WI38 (cell line): ENCODE data around the gene DEAF1.

Experiments
- H3K4me3 ChIP-seq: 2 replicates; pipeline ENCODE4 v1.5.1; 2011; ENCODE audit warnings: low read depth, mild to moderate bottlenecking, control low read depth, low read length
- TF ChIP-seq, protein P1 (sequence below): IDR thresholded peaks from 2 replicates; pipeline ENCODE4 v1.5.1; 2012; ENCODE audit warnings: low read depth, mild to moderate bottlenecking, control low read depth, low read length

Gene DEAF1

DNA sequence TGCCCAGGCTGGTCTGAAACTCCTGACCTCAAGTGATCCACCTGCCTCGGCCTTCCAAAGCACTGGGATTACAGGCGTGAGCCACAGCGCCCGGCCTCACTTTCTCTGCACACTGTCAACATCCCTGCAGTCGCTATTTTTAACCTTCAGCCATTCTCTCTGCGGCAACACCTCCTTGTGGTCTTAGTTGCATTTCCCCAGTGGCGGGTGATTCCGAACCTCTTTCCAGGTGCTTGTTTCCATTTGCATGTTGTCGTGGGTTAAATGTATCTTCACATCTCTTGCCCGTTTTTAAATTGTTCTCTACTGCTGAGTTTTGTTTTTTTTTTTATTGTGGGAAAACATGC lies 65.8 kb downstream of the DEAF1 start:
- TF ChIP-seq, protein P1, sequence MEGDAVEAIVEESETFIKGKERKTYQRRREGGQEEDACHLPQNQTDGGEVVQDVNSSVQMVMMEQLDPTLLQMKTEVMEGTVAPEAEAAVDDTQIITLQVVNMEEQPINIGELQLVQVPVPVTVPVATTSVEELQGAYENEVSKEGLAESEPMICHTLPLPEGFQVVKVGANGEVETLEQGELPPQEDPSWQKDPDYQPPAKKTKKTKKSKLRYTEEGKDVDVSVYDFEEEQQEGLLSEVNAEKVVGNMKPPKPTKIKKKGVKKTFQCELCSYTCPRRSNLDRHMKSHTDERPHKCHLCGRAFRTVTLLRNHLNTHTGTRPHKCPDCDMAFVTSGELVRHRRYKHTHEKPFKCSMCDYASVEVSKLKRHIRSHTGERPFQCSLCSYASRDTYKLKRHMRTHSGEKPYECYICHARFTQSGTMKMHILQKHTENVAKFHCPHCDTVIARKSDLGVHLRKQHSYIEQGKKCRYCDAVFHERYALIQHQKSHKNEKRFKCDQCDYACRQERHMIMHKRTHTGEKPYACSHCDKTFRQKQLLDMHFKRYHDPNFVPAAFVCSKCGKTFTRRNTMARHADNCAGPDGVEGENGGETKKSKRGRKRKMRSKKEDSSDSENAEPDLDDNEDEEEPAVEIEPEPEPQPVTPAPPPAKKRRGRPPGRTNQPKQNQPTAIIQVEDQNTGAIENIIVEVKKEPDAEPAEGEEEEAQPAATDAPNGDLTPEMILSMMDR: no peak
- no peak overlapping the region for H3K4me3 ChIP-seq

DNA sequence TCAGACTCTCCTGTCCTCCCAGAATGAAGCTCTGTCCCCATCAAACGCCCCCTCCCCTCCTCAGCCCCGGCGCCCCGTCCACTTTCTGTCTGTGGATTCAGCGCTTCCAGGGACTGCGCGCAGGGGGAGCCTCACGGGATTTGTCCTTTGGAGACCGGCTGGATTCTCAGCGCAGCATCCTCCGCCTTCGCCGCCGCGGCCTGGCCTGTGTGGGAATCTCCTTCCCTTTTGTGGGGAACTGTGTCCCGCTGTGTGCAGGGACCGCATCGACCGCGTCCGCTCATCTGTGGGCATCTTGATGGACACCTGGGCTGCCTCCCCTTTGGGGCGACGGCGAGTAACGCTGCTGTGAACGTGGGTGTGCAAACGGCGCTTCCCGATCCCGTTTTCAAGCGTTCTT lies 67.0 kb downstream of the DEAF1 start:
- TF ChIP-seq, protein P1: no peak
- no peak overlapping the region for H3K4me3 ChIP-seq

- no peak overlapping the region for H3K4me3 ChIP-seq
- TF ChIP-seq, protein P1: no peak
Observed at GRCh38 chr11:627308-627576, 67.8 kb downstream of the DEAF1 start.

GRCh38 chr11:626475-627307 lies 68.3 kb downstream of the DEAF1 start, which contains the start of gene SCT:
SCT (minus strand) TSS chr11:627181; CDS start chr11:627143, 38 bp downstream.
- TF ChIP-seq, protein P1: no peak
- H3K4me3 ChIP-seq: no peak within 1 kb of the TSS

GRCh38 chr11:625636-626268 lies 69.3 kb downstream of the DEAF1 start:
- TF ChIP-seq, protein P1: no peak

DNA sequence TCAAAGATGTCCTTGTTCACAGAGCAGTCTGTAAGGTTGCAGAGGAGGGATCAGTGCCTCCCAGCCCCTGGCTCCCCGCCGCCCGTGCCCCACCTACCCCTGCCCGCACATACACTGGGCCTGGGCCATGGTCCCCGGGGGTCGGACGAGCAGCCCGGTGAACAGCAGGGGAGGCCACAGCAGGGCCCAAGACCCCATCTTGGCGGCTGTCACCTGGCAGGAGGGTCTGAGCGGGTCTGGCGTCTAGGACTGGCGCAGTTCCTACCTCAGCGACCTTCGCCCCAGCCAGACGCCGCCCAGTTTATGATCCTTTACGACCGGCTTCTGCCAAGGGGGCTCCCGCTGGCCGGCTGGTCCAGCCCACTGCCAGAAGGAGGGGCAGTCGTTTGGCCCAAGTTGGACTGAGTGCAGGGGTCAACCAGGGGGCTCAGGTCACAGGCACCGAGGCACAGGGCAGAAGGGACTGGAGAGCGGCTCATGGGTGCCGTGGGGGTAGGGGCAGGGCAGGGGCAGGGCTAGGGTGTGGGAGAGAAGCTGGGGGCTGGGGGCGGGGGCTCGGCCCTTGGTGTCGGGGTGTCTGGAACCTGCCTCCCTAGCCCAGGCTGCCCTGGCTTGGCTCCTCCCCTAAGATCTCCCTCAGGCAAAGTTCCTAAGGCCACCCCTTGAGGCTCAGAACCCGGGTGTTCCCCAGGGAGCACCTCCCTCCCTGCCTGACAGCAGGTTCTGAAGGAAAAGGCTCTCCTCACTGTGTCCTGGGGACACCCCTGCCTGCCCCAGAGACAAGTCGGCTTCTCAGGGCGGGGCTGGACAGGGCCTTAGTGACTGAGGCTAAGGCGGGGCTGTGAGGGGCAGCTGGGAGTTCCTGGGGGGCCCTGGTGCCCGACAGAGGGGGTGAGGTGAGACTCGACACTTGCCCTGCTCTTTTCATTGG lies 70.1 kb downstream of the DEAF1 start, which contains the start of gene CDHR5:
CDHR5 (minus strand) TSS at position 251 of the 931 bp plus-strand sequence; CDS start at position 198, 53 bp downstream.
- TF ChIP-seq, protein P1: no peak
- no peak within 1 kb of the TSS for H3K4me3 ChIP-seq

More at GRCh38 chr11:625636-626268, 69.3 kb downstream of the DEAF1 start:
- H3K4me3 ChIP-seq: no peak overlapping the region
